GM19193 (cell line): ENCODE results near the gene RANBP3L.

ENCODE experiments used
- POLR2A ChIP-seq: IDR thresholded peaks from 4 replicates; pipeline ENCODE4 v1.6.1; 2011; ENCODE audit not compliant: insufficient read depth, insufficient read length; ENCODE audit errors: extremely low read depth

RANBP3L gene

DNA sequence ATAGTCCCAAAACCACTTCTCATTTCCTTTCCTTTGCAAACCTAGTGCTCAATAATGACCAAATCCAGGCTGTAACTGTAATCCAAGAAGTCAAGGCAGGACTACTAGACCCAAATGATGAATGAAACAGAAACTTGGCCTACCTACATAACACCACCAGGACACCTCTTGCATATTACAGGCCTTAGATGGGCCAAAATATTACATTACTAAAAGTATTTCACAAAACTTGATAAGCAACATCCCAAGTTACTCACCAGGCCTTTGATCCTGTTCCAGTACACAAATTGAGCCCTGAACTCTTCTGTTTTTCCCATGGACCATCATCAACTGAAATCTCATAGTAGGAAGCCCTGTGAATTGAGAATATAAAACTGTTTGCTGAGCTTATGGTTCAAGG, 94.8 kb downstream of the RANBP3L start:
- TF ChIP-seq POLR2A, result no peak

DNA sequence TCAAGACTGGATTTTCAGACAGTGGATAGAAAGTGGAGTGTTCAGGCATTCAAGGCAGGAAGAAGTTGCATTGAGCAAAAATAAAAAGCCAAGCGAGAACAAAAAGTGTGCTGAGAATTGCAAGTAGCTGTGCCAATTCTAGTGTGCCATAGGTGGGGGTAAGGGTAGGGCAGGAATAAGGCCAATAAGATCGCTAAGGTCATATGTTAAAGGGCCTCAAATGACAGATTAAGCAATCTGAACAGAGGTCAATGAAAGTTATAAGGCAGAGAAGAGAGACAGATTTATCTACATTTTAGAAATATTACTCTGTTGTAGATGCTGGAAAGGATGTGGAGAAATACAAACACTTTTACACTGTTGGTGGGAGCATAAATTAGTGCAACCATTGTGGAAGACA, 96.4 kb downstream of the RANBP3L start:
- no peak for TF ChIP-seq POLR2A

DNA sequence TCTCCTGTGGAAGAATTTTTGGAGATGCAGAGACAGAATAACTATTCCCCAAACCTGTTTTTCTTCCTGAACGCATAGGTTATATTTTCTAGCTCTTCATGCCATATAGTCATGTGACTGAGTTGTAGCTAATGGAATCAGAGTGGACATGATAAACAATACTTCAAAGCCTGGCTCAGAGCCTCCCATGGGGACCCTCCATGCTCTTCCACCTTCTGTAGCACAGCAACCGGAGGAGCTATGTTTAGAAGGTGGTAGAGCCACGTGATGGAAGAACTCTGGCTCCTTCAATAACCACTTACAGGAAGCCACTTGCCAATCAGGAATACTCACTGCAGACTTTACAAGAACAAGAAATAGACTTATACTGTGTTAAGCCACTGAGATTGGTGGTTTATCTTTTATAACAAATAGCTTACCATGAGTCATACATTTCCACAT, 99.2 kb downstream of the RANBP3L start:
- TF ChIP-seq POLR2A, result no peak

DNA sequence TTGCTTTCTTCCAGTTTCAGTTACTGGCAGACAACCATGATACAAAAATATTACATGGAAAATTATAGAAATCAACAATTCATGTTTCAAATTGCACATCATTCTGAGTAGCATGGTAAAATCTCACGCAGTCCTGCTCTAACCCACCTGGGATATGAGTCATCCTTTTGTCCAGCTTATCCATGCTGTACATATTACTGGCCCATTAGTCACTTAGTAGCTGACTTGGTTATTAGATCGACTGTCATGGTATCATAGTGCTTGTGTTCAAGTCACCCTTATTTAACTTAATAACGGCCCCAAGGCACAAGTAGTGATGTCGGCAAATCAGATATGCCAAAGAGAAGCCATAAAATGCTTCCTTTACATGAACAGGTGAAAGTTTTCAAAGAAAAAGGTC, 101.2 kb downstream of the RANBP3L start:
- TF ChIP-seq POLR2A, result no peak

DNA sequence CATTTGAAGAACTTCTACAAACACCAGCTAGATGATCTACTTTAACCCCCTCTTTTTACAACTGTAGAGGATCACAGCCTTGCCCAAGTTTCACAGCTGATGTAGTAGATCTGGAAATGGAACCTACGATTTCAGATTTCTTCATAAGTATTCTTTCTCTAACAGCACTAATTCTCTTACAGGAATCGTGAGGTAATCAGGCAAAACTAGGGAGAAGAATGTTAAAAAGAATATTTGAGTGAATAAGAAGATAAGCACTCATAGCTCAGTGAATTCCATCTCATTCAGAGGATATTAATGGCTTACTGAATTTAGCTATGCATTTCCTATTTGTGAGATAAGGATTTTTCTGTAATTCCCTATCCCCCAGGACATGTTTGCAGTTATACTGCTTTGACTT, 102.1 kb downstream of the RANBP3L start:
- no peak for TF ChIP-seq POLR2A
